IMR-90 (cell line): Measurements from ENCODE around the gene AIP. TPM values are rescaled to one million over a fixed set of nuclear protein-coding genes. Genes with fewer than 3 reads are reported as not detected.
A peak's percentile ranks its signal among the peaks of the same experiment; 100 is the strongest.

Experiments used
- ATAC-seq: fragments of 200-7000 bp; cut with Tn5 transposase; 2 replicates; pipeline ENCODE4 v1.9.1; 2020; ENCODE audit warnings: low read depth, mild to moderate bottlenecking, moderate library complexity
- BruUV-seq: library from RNA; stranded (reverse); fragments of 400-500 nt; replicated peaks from 2 replicates; lab custom pipeline; 2021; lab: Mats Ljungman, UMichigan
- CTCF ChIA-PET: fragments of 300-600 bp; formaldehyde crosslinking; extraction: SDS; loops from one replicate; lab custom pipeline; 2021; ENCODE audit warnings: antibody characterized with exemption; lab: Yijun Ruan, JAX
- POLR2A ChIA-PET: fragments of 300-600 bp; sonication (Branson Sonifier 250); formaldehyde crosslinking; loops from one replicate; lab custom pipeline; 2022; ENCODE audit warnings: antibody characterized with exemption; ENCODE audit not compliant: unreplicated experiment; lab: Charles Lee
- DNase-seq: peaks from one replicate; pipeline ENCODE4 v3.0.0; 2013
- H2AFZ ChIP-seq: replicated peaks from 2 replicates; pipeline ENCODE3; 2013; ENCODE audit warnings: low read length, mild to moderate bottlenecking; ENCODE audit not compliant: poor library complexity
- H2AK5ac ChIP-seq: 2 replicates; pipeline ENCODE4 v1.6.1; 2013; ENCODE audit warnings: low read depth, low read length, inconsistent platforms
- H2AK9ac ChIP-seq: replicated peaks from 2 replicates; pipeline ENCODE3; 2013; ENCODE audit warnings: mild to moderate bottlenecking, low read depth, low read length, moderate library complexity; ENCODE audit not compliant: poor library complexity
- H2BK120ac ChIP-seq: 2 replicates; pipeline ENCODE4 v1.6.1; 2013; ENCODE audit warnings: low read depth, low read length, inconsistent platforms
- H2BK15ac ChIP-seq: 3 replicates; pipeline ENCODE4 v1.6.1; 2013; ENCODE audit warnings: low read depth, low read length, inconsistent platforms
- H2BK20ac ChIP-seq: 2 replicates; pipeline ENCODE4 v1.6.1; 2013; ENCODE audit warnings: low read depth, mild to moderate bottlenecking, inconsistent platforms, low read length, moderate library complexity
- H2BK5ac ChIP-seq: 2 replicates; pipeline ENCODE4 v1.6.1; 2013; ENCODE audit warnings: mild to moderate bottlenecking, low read depth, low read length, inconsistent platforms; ENCODE audit not compliant: poor library complexity, severe bottlenecking
- H3K14ac ChIP-seq: replicated peaks from 2 replicates; pipeline ENCODE4 v1.6.1; 2013; ENCODE audit warnings: low read depth, low read length, inconsistent platforms
- H3K18ac ChIP-seq: 2 replicates; pipeline ENCODE4 v1.6.1; 2013; ENCODE audit warnings: low read depth, low read length, control low read depth
- H3K23ac ChIP-seq: 2 replicates; pipeline ENCODE4 v1.6.1; 2013; ENCODE audit warnings: low read depth, low read length, inconsistent platforms
- H3K27ac ChIP-seq: 2 replicates; pipeline ENCODE4 v1.5.1; 2013; ENCODE audit warnings: mild to moderate bottlenecking, control low read depth, low read length; ENCODE audit not compliant: insufficient read depth
- H3K27me3 ChIP-seq: 2 replicates; pipeline ENCODE4 v1.6.1; 2013; ENCODE audit warnings: low read length; ENCODE audit not compliant: control insufficient read depth, insufficient read depth
- H3K36me3 ChIP-seq: 2 replicates; pipeline ENCODE4 v1.6.1; 2013; ENCODE audit warnings: low read length, mixed read lengths; ENCODE audit not compliant: control insufficient read depth, insufficient read depth
- H3K4ac ChIP-seq: 2 replicates; pipeline ENCODE4 v1.6.1; 2013; ENCODE audit warnings: low read depth, low read length, inconsistent platforms
- H3K4me1 ChIP-seq: 2 replicates; pipeline ENCODE4 v1.6.1; 2013; ENCODE audit warnings: low read length, mixed read lengths; ENCODE audit not compliant: control insufficient read depth, insufficient read depth
- H3K4me2 ChIP-seq: 2 replicates; pipeline ENCODE4 v1.6.1; 2013; ENCODE audit warnings: low read depth, mild to moderate bottlenecking, control low read depth, low read length, moderate library complexity
- H3K4me3 ChIP-seq: 2 replicates; pipeline ENCODE4 v1.5.1; 2013; ENCODE audit warnings: low read depth, mild to moderate bottlenecking, control low read depth, low read length, moderate library complexity; ENCODE audit not compliant: insufficient read depth
- H3K56ac ChIP-seq: 2 replicates; pipeline ENCODE4 v1.6.1; 2013; ENCODE audit warnings: low read length, inconsistent platforms; ENCODE audit not compliant: insufficient read depth; ENCODE audit errors: extremely low read depth
- H3K79me1 ChIP-seq, 2 experiments: 2 replicates each; pipeline ENCODE4 v1.6.1; 2013; ENCODE audit warnings: low read length in 2 of 2, inconsistent platforms in 1 of 2, low read depth in 1 of 2
- H3K9ac ChIP-seq: 2 replicates; pipeline ENCODE4 v1.6.1; 2013; ENCODE audit warnings: low read depth, low read length, control low read depth
- H3K9me1 ChIP-seq: 2 replicates; pipeline ENCODE4 v1.6.1; 2013; ENCODE audit warnings: low read length, inconsistent platforms; ENCODE audit not compliant: insufficient read depth
- H3K9me3 ChIP-seq: 2 replicates; pipeline ENCODE4 v1.6.1; 2013; ENCODE audit warnings: low read length; ENCODE audit not compliant: control insufficient read depth, insufficient read depth
- H4K20me1 ChIP-seq: 2 replicates; pipeline ENCODE4 v1.6.1; 2013; ENCODE audit warnings: low read length, inconsistent platforms; ENCODE audit not compliant: insufficient read depth
- H4K5ac ChIP-seq: 2 replicates; pipeline ENCODE4 v1.6.1; 2013; ENCODE audit warnings: mild to moderate bottlenecking, low read depth, low read length, control low read depth
- H4K8ac ChIP-seq, 2 experiments: 2 replicates each; pipeline ENCODE4 v1.6.1; 2013; ENCODE audit warnings: low read depth in 2 of 2, low read length in 2 of 2, control low read depth in 1 of 2, inconsistent platforms in 1 of 2
- H4K91ac ChIP-seq: 2 replicates; pipeline ENCODE4 v1.6.1; 2013; ENCODE audit warnings: low read depth, low read length, inconsistent platforms; ENCODE audit not compliant: insufficient read depth
- CEBPB ChIP-seq: IDR thresholded peaks from 2 replicates; pipeline ENCODE4 v1.6.1; 2012; ENCODE audit warnings: low read depth, low read length, improper control_type of control experiment
- CHD1 ChIP-seq: IDR thresholded peaks from 2 replicates; pipeline ENCODE4 v1.6.1; 2012; ENCODE audit warnings: low read depth, low read length, improper control_type of control experiment
- FOS ChIP-seq: fragments of 150-350 bp; IDR thresholded peaks from 2 replicates; pipeline ENCODE4 v1.6.1; 2016; ENCODE audit warnings: low read depth, low read length
- MAFK ChIP-seq: IDR thresholded peaks from 2 replicates; pipeline ENCODE4 v1.6.1; 2012; ENCODE audit warnings: low read depth, low read length, improper control_type of control experiment
- MAZ ChIP-seq: IDR thresholded peaks from 2 replicates; pipeline ENCODE4 v1.6.1; 2012; ENCODE audit warnings: low read depth, mild to moderate bottlenecking, low read length, improper control_type of control experiment, moderate library complexity, borderline replicate concordance
- MXI1 ChIP-seq: IDR thresholded peaks from 2 replicates; pipeline ENCODE4 v1.6.1; 2012; ENCODE audit warnings: low read depth, mild to moderate bottlenecking, low read length, moderate library complexity, borderline replicate concordance
- NFE2L2 ChIP-seq: fragments of 150-350 bp; IDR thresholded peaks from 2 replicates; pipeline ENCODE4 v1.6.1; 2016; ENCODE audit warnings: low read depth, mild to moderate bottlenecking, low read length
- POLR2A ChIP-seq: IDR thresholded peaks from 2 replicates; pipeline ENCODE4 v1.6.1; 2012; ENCODE audit warnings: mild to moderate bottlenecking, low read depth, low read length
- RAD21 ChIP-seq: IDR thresholded peaks from 2 replicates; pipeline ENCODE4 v1.6.1; 2012; ENCODE audit warnings: low read length, improper control_type of control experiment
- RCOR1 ChIP-seq: IDR thresholded peaks from 2 replicates; pipeline ENCODE4 v1.6.1; 2012; ENCODE audit warnings: mild to moderate bottlenecking, low read length, improper control_type of control experiment; ENCODE audit not compliant: insufficient replicate concordance
- RFX5 ChIP-seq: IDR thresholded peaks from 2 replicates; pipeline ENCODE4 v1.8.0; 2012; ENCODE audit warnings: low read depth, mild to moderate bottlenecking, low read length, moderate library complexity
- WGBS, 2 experiments: methylation state at CpG; one replicate each; pipeline versions ENCODE4 v1.1.5 to v1.1.7; 2013; ENCODE audit warnings: missing lambda C conversion rate in 2 of 2; ENCODE audit not compliant: insufficient read length in 1 of 2; ENCODE audit errors: extremely low coverage in 2 of 2; 5-methylcytosine and 5-hydroxymethylcytosine counted together
- dilution Hi-C: fragments of 300-500 bp; cut with HindIII; formaldehyde crosslinking; loops from one replicate; pipeline ENCODE4 v1.14.3; 2018; ENCODE audit warnings: low sequenced_read_pairs; ENCODE audit not compliant: unreplicated experiment
- in situ Hi-C: fragments of 300-500 bp; cut with MboI; formaldehyde crosslinking; loops from 3 replicates; pipeline ENCODE4 v1.14.3; 2019; ENCODE audit warnings: low sequenced_read_pairs, inconsistent platforms, mixed read lengths
- intact Hi-C: fragments of 100-400 bp; cut with micrococcal nuclease; formaldehyde crosslinking; loops from 2 replicates; pipeline ENCODE4 v1.10.0; 2022
- polyA plus RNA-seq, 3 experiments: library from polyadenylated mRNA; depleted of rRNA; stranded (reverse); fragments of >200 nt; gene quantifications; 2 replicates each; pipeline ENCODE4 v1.2.3, GENCODE V29; 2012; ENCODE audit warnings: low replicate concordance in 1 of 3
- total RNA-seq: library from RNA; depleted of rRNA; stranded (reverse); fragments of >200 nt; gene quantifications from 2 replicates; pipeline ENCODE4 v1.2.3, GENCODE V29; 2012
- TF ChIP-seq, protein P1 (sequence below): fragments of 150-350 bp; IDR thresholded peaks from 2 replicates; pipeline ENCODE4 v1.6.1; 2016; ENCODE audit warnings: low read depth, mild to moderate bottlenecking, low read length, moderate library complexity, borderline replicate concordance
- TF ChIP-seq, protein P2 (sequence below): fragments of 150-350 bp; IDR thresholded peaks from 2 replicates; pipeline ENCODE4 v1.6.1; 2017; ENCODE audit warnings: mild to moderate bottlenecking, antibody characterized with exemption, low read length, low read depth

AIP gene
- total and polyA plus RNA-seq, 2 of the 4 experiments (the other 2 are of a cell fraction) = 95.5 to 122 TPM

DNA sequence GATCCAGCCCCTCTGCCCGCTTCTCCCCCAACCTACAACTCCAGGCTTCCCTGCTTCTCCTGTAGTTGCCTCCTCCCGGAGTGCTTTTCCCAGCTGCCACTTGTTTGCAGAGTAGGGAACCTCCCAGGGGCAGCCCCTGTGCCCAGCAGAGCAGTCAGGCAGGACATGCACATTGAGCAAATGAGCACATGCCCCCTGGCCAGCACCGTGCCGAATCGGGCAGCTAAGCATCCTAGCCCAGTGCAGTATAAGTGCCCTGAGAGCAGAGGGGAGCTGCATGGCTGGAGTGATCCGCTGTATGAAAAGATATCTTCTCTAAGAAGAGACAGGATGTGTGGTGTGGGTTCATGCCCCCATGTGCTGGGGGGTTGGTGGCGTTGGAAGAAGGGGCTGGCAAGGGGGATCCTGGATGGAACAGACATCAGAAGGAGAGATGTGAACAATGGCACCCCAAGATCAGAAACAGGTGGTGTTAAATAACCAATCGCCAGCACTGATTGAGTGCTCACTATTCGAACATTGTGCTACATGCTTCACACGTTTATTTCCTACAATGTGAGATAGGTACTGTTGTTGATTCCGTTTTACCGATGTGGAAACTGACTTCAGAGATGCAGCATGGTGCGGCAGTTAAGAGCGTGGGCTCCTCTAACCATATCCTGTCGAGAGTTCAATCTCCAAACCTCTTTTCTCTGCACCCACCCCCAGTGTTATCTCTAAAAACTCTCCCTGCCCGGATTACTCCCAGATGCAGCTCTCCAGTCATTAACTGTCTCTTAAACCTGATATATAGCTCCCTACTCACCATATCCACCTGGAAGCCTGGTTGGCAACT, 1.2 kb downstream of the AIP start:
- Histone ChIP-seq H3K23ac (no peak overlapping the region), H4K91ac (no peak overlapping the region), H3K56ac (no peak overlapping the region; the same call in 1 of the 2 replicates), H4K20me1 (no peaks in the 10 kb centered on the region; the same call in 1 of the 2 replicates), H3K79me1 (peaks cover 14 to 38% of the 10 kb centered on the region in 2 experiments), H3K4me2 (peak overlapping the region; percentile 55; the same call in 1 of the 2 replicates), H3K36me3 (peaks cover 8% of the 10 kb centered on the region), H2AK5ac (peak overlapping the region; percentile 27; the same call in 1 of the 2 replicates), H3K27me3 (no peaks in the 10 kb centered on the region), H4K8ac (no peak overlapping the region; a peak in 1 of 4 replicates), H2AK9ac (peak overlapping the region; percentile 85), H3K18ac (no peak overlapping the region), H2BK20ac (no peak overlapping the region), H3K9ac (no peak overlapping the region), H2AFZ (peak overlapping the region; percentile 69), H3K4me3 (no peak overlapping the region), H3K4ac (no peak overlapping the region), H3K9me1 (peaks cover 15% of the 10 kb centered on the region), H3K27ac (no peak overlapping the region), H4K5ac (no peak overlapping the region), H2BK15ac (no peak overlapping the region), H2BK120ac (no peak overlapping the region), H2BK5ac (no peak overlapping the region), H3K4me1 (peaks cover 3% of the 10 kb centered on the region; the same call in 1 of the 2 replicates), H3K9me3 (no peaks in the 10 kb centered on the region), H3K14ac (no peak overlapping the region)
- BruUV-seq = no TSS peak
- 100% methylated on average over 5 of the region's 16 CpGs; no CpG with 5 or more reads in 1 of the 2 experiments for WGBS, 2 experiments
- intact Hi-C loops (loop anchor here (5.0 kb wide), 1 partner anchor 62 kb away; no protein-coding TSS in a partner anchor), dilution Hi-C loops (no loop called here), in situ Hi-C loops (no loop called here)
- no peak for ATAC-seq
- DNase-seq = no peak
- POLR2A ChIA-PET = interaction anchor here (0.6 kb wide), 1 partner anchor 461 kb away, joined by 3 read pairs; the partner anchor contains the start of gene SYT12
- CTCF ChIA-PET = interaction anchor here (0.7 kb wide), 1 partner anchor 985 kb away, joined by 3 read pairs; no protein-coding TSS in a partner anchor
- TF ChIP-seq MAZ (no peak), MAFK (no peak), RFX5 (no peak), POLR2A (no peak), CHD1 (no peak), FOS (no peak), NFE2L2 (no peak), RAD21 (no peak), MXI1 (no peak), RCOR1 (no peak), CEBPB (no peak)
- TF ChIP-seq, protein P1, sequence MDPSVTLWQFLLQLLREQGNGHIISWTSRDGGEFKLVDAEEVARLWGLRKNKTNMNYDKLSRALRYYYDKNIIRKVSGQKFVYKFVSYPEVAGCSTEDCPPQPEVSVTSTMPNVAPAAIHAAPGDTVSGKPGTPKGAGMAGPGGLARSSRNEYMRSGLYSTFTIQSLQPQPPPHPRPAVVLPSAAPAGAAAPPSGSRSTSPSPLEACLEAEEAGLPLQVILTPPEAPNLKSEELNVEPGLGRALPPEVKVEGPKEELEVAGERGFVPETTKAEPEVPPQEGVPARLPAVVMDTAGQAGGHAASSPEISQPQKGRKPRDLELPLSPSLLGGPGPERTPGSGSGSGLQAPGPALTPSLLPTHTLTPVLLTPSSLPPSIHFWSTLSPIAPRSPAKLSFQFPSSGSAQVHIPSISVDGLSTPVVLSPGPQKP = no peak
- TF ChIP-seq, protein P2, sequence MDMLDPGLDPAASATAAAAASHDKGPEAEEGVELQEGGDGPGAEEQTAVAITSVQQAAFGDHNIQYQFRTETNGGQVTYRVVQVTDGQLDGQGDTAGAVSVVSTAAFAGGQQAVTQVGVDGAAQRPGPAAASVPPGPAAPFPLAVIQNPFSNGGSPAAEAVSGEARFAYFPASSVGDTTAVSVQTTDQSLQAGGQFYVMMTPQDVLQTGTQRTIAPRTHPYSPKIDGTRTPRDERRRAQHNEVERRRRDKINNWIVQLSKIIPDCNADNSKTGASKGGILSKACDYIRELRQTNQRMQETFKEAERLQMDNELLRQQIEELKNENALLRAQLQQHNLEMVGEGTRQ = no peak
